Endothelial cell of umbilical vein (primary cell): Measurements from ENCODE around the gene AZGP1.

Experiments
- CTCF ChIP-seq, 2 donors: IDR thresholded peaks; 1 replicate in 1 of 2; 2 replicates in 1 of 2; pipeline ENCODE4 v1.5.1; 2011; ENCODE audit warnings: low read length in 2 of 2, mild to moderate bottlenecking in 2 of 2, moderate library complexity in 2 of 2, control low read depth in 1 of 2, inconsistent platforms in 1 of 2, low read depth in 1 of 2; ENCODE audit not compliant: insufficient read depth in 1 of 2; ENCODE audit errors: extremely low read depth in 1 of 2
- EZH2 ChIP-seq: IDR thresholded peaks from 2 replicates; pipeline ENCODE4 v1.6.1; 2012; ENCODE audit warnings: borderline replicate concordance, low read depth, mild to moderate bottlenecking, moderate library complexity, low read length, inconsistent platforms; ENCODE audit not compliant: severe bottlenecking
- GATA2 ChIP-seq: IDR thresholded peaks from 2 replicates; pipeline ENCODE4 v1.7.0; 2011; ENCODE audit warnings: low read depth, mild to moderate bottlenecking, moderate library complexity, mixed read lengths, low read length; ENCODE audit not compliant: insufficient read length, insufficient read depth
- MAX ChIP-seq: IDR thresholded peaks from 2 replicates; pipeline ENCODE4 v1.6.1; 2011; ENCODE audit not compliant: insufficient read depth, insufficient read length
- POLR2A ChIP-seq: IDR thresholded peaks from 2 replicates; pipeline ENCODE4 v1.6.1; 2012; ENCODE audit warnings: low read depth, mild to moderate bottlenecking, control low read depth, low read length
- POLR2AphosphoS5 ChIP-seq: IDR thresholded peaks from 2 replicates; pipeline ENCODE4 v1.6.1; 2012; ENCODE audit warnings: low read depth, mild to moderate bottlenecking, control low read depth, low read length, moderate library complexity; ENCODE audit not compliant: insufficient read depth

- TF ChIP-seq CTCF (IDR thresholded peaks at IDR 0.05; ENCODE audit: extremely low read depth in 1 of 2, insufficient read depth in 1 of 2, low read depth in 1 of 2, low read length in 2 of 2) = no peak
- TF ChIP-seq POLR2AphosphoS5 = no peak
- TF ChIP-seq GATA2 = no peak
- no peak for TF ChIP-seq MAX
- TF ChIP-seq POLR2A = no peak
- no peak for TF ChIP-seq EZH2
Observed at GRCh38 chr7:99984593-99984992, 8.8 kb upstream of the AZGP1 start.
